ENCODE results near the gene KIAA1210. TPM values are rescaled to one million over a fixed set of nuclear protein-coding genes. Genes with fewer than 3 reads are reported as not detected.

KIAA1210 gene
- total RNA-seq, 6 experiments from 2014 or later, result 0.02 TPM; not detected in 5

DNA sequence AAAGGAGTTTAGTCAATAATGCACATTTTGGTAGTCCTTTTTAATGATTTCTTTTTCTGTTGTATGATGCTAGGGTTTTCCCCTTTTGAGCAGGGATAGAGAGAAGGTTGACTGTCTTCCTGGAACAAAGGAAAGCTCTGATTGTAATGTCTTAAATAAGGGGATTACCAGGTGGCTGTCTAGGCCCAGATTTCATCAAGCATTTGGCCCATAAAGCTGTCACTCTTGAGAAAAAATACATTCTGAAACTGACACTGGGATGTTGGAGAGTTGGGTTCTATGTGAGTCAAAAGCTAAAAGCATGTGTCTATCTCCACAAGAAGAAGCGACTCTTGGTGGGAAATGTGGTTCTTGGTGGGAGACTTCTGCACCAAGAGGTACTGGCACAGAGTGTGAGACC is 26.4 kb downstream of the KIAA1210 start:
- no peak for DNase-seq
- TF ChIP-seq POLR2A (IDR thresholded peaks at IDR 0.05) (no peak), CTCF (IDR thresholded peaks at IDR 0.05) (no peak)

GRCh38 chrX:119095936-119096335 is 31.7 kb downstream of the KIAA1210 start:
- no peaks in the 10 kb centered on the region for H3K27me3 ChIP-seq
- no peak for DNase-seq
- H3K36me3 ChIP-seq, result no peaks in the 10 kb centered on the region
- H3K9me3 ChIP-seq, result no peaks in the 10 kb centered on the region
- ATAC-seq, result no peak
- H3K4me1 ChIP-seq, result no peaks in the 10 kb centered on the region
- intact Hi-C loops (cut with DNase I), result no loop called here
- H3K4me3 ChIP-seq, result no peak overlapping the region
- TF ChIP-seq CTCF (IDR thresholded peaks at IDR 0.05) (no peak), POLR2A (IDR thresholded peaks at IDR 0.05) (no peak)
- H3K27ac ChIP-seq, result no peak overlapping the region

More for the DNA sequence above, 26.4 kb downstream of the KIAA1210 start:
- no peak for ATAC-seq
- no peaks in the 10 kb centered on the region for H3K27me3 ChIP-seq
- no peak overlapping the region for H3K27ac ChIP-seq
- no peaks in the 10 kb centered on the region for H3K36me3 ChIP-seq
- no peak overlapping the region for H3K4me3 ChIP-seq
- 43% methylated on average over 1 of the region's 1 CpG for WGBS (ENCODE audit: insufficient coverage, low coverage, low lambda C conversion rate, missing lambda C conversion rate)
- no peaks in the 10 kb centered on the region for H3K9me3 ChIP-seq
- intact Hi-C loops (cut with DNase I), result no loop called here
- H3K4me1 ChIP-seq, result no peaks in the 10 kb centered on the region

GRCh38 chrX:119094819-119095218 is 32.8 kb downstream of the KIAA1210 start:
- TF ChIP-seq POLR2A (IDR thresholded peaks at IDR 0.05) (no peak), CTCF (IDR thresholded peaks at IDR 0.05) (no peak)
- no peaks in the 10 kb centered on the region for H3K27me3 ChIP-seq
- H3K9me3 ChIP-seq, result no peaks in the 10 kb centered on the region
- no peak overlapping the region for H3K4me3 ChIP-seq
- 41% methylated on average over 3 of the region's 3 CpGs for WGBS (ENCODE audit: insufficient coverage, low coverage, low lambda C conversion rate, missing lambda C conversion rate)
- ATAC-seq, result no peak
- intact Hi-C loops (cut with DNase I), result no loop called here
- no peaks in the 10 kb centered on the region for H3K4me1 ChIP-seq
- H3K27ac ChIP-seq, result no peak overlapping the region
- DNase-seq, result no peak
- H3K36me3 ChIP-seq, result no peaks in the 10 kb centered on the region

DNA sequence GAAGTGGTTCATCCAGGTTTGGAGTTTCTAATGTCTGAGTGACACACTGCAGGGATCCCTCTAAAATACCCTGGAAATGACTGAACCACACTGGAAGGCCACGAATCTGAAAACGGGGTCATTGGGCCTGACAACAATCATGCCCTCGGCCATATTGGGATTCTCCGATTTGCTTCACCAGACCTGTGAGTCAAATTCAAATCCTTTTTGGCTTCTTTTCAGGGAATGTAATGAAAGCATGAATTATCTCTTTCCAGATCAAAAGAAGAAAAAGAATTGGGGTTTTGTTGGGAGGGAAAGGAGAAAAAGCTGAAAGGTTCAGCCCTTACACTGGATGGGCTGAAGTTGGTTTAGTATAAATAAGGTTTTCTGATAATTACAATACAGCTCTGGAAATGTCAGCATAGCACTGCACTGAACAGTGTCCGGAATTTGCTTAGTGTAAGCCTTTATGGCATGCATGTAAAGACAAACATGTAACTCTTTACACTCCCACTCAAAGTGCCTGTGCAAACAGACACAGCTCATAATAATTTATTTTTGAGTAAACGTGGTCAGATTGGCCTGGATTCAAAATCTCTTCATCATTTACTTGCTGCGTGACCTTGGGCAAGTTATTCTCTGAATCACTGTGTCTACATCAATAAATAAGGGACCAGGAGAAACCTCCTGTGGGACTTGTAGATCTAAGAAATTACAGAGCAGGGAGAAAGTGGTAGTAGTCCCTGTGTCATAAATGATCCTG is 33.4 kb downstream of the KIAA1210 start:
- no peak for ATAC-seq
- Histone ChIP-seq H3K4me1 (no peaks in the 10 kb centered on the region), H3K4me3 (no peak overlapping the region), H3K27me3 (no peaks in the 10 kb centered on the region), H3K36me3 (no peaks in the 10 kb centered on the region), H3K9me3 (no peaks in the 10 kb centered on the region), H3K27ac (no peak overlapping the region)
- WGBS (ENCODE audit: insufficient coverage, low coverage, low lambda C conversion rate, missing lambda C conversion rate), result 64% methylated on average over 7 of the region's 7 CpGs
- intact Hi-C loops (cut with DNase I), result no loop called here
- TF ChIP-seq POLR2A (IDR thresholded peaks at IDR 0.05) (no peak), CTCF (IDR thresholded peaks at IDR 0.05) (no peak)
- no peak for DNase-seq

All from right lobe of liver (tissue), 6 donors.